ENCODE results near the gene SRBD1. TPM values are rescaled to one million over a fixed set of nuclear protein-coding genes. Genes with fewer than 3 reads are reported as not detected.

The SRBD1 gene
- total RNA-seq, 1 experiment from 2014 or later = 20.6 TPM

GRCh38 chr2:45616658-45617411, 5.8 kb upstream of the SRBD1 start:
- H3K27me3 ChIP-seq (ENCODE audit: insufficient read depth, low read length) = no peaks in the 10 kb centered on the region
- no TSS peak for BruUV-seq (replicated peaks)
- no peak overlapping the region for H3K4me2 ChIP-seq (ENCODE audit: low read length)
- ATAC-seq = no peak
- no peak for DNase-seq (ENCODE audit: low read depth, low spot score)
- TF ChIP-seq EGR1 (IDR thresholded peaks at IDR 0.05; ENCODE audit: low read depth) (no peak), REST (IDR thresholded peaks at IDR 0.05; ENCODE audit: low read depth) (no peak), EZH2 (IDR thresholded peaks at IDR 0.05) (no peak), JUND (IDR thresholded peaks at IDR 0.05) (no peak), SP1 (IDR thresholded peaks at IDR 0.05; ENCODE audit: low read depth) (no peak), EZH2phosphoT487 (IDR thresholded peaks at IDR 0.05; ENCODE audit: borderline replicate concordance) (no peak), CBX3 (IDR thresholded peaks at IDR 0.05; ENCODE audit: low read depth) (no peak), ZNF274 (IDR thresholded peaks at IDR 0.05; ENCODE audit: low read depth, low read length) (no peak), ZFX (IDR thresholded peaks at IDR 0.05) (no peak), FOSL1 (IDR thresholded peaks at IDR 0.05; ENCODE audit: low read depth) (no peak), POLR2AphosphoS5 (IDR thresholded peaks at IDR 0.05; ENCODE audit: low read depth, low read length) (no peak), ELF1 (IDR thresholded peaks at IDR 0.05; ENCODE audit: borderline replicate concordance, low read depth) (no peak), ZBTB33 (IDR thresholded peaks at IDR 0.05; ENCODE audit: extremely low read depth, insufficient replicate concordance, low read length) (no peak), RAD21 (IDR thresholded peaks at IDR 0.05; ENCODE audit: low read depth) (no peak), POLR2A (IDR thresholded peaks at IDR 0.05; ENCODE audit: borderline replicate concordance, extremely low read depth, insufficient read depth, insufficient read length) (no peak), CTCF (IDR thresholded peaks at IDR 0.05 in 2 of 3, conservative IDR thresholded peaks at IDR 0.05 in 1 of 3; ENCODE audit: borderline replicate concordance in 1 of 3, insufficient read depth in 1 of 3, low read depth in 2 of 3, low read length in 2 of 3) (no peak), SIN3A (IDR thresholded peaks at IDR 0.05; ENCODE audit: low read depth) (no peak), TCF7L2 (IDR thresholded peaks at IDR 0.05; ENCODE audit: borderline replicate concordance, extremely low read depth, insufficient read depth, insufficient read length) (no peak), YY1 (IDR thresholded peaks at IDR 0.05; ENCODE audit: extremely low read depth, insufficient replicate concordance, low read depth, low read length) (no peak)
- no peaks in the 10 kb centered on the region for H4K20me1 ChIP-seq (ENCODE audit: insufficient read depth)
- no peak overlapping the region for H2AFZ ChIP-seq (ENCODE audit: low read depth, low read length, poor library complexity, severe bottlenecking)
- no peaks in the 10 kb centered on the region for H3K9me3 ChIP-seq (ENCODE audit: control insufficient read depth in 1 of 2, insufficient read depth in 1 of 2, low read depth in 1 of 2, low read length in 2 of 2)
- no peaks in the 10 kb centered on the region for H3K36me3 ChIP-seq (ENCODE audit: control insufficient read depth in 1 of 2, insufficient read depth in 2 of 2, low read length in 2 of 2)
- no peaks in the 10 kb centered on the region for H3K9me2 ChIP-seq (ENCODE audit: insufficient read depth)
- no peak overlapping the region for H3K4me3 ChIP-seq (replicated peaks in 1 of 2; ENCODE audit: low read depth in 1 of 2, low read length in 2 of 2)
- no peaks in the 10 kb centered on the region for H3K79me2 ChIP-seq (ENCODE audit: insufficient read depth, low read length)
- H3K9ac ChIP-seq (ENCODE audit: low read length) = no peak overlapping the region
- H3K27ac ChIP-seq (ENCODE audit: low read depth, low read length) = no peak overlapping the region
- RAD21 ChIA-PET (ENCODE audit: low non-redundant PET in 1 of 2, low total read pairs in 2 of 2, uncharacterized antibody in 2 of 2, unreplicated experiment in 2 of 2) = no interaction called here
- CTCF ChIA-PET = interaction anchor here (1.0 kb wide), 1 partner anchor 162 kb away, joined by 3 read pairs; no protein-coding TSS in a partner anchor
- POLR2A ChIA-PET = no interaction called here
- intact Hi-C loops (cut with micrococcal nuclease) = no loop called here
- H3K4me1 ChIP-seq (ENCODE audit: control insufficient read depth in 1 of 2, insufficient read depth in 2 of 2, low read length in 2 of 2) = peaks cover under 1 to 13% of the 10 kb centered on the region in 2 experiments; a peak in 3 of 4 replicates

All from HCT116 (cell line).